Erythroblast (primary cell): ENCODE data around the gene RAC2.

ENCODE experiments used
- GATA1 ChIP-seq: IDR thresholded peaks from 2 replicates; pipeline ENCODE4 v1.6.1; 2011; ENCODE audit warnings: low read depth, mild to moderate bottlenecking, control low read depth, low read length, moderate library complexity
- POLR2A ChIP-seq: IDR thresholded peaks from 2 replicates; pipeline ENCODE4 v1.6.1; 2011; ENCODE audit warnings: mild to moderate bottlenecking, low read length

- TF ChIP-seq POLR2A: no peak
- TF ChIP-seq GATA1: no peak
Observed at GRCh38 chr22:37205046-37205445, 39.0 kb downstream of the RAC2 start.
